HepG2 (cell line): ENCODE measurements around the gene CRY1. TPM values are rescaled to one million over a fixed set of nuclear protein-coding genes. Genes with fewer than 3 reads are reported as not detected.

ENCODE experiments used
- ZBTB40 ChIP-seq, 2 experiments: fragments of 450-650 bp in 1 of 2; sonication (generic) in 1 of 2; formaldehyde crosslinking in 1 of 2; IDR thresholded peaks; 2 replicates each; pipeline versions ENCODE4 v1.6.1 to v1.8.0; 2016 to 2022; ENCODE audit warnings: antibody characterized with exemption in 1 of 2, mild to moderate bottlenecking in 1 of 2, missing genetic modification reagents in 1 of 2
- ZNF546 ChIP-seq: sonication (generic); formaldehyde crosslinking; conservative IDR thresholded peaks from 2 replicates; pipeline ENCODE4 v1.8.1; 2023; ENCODE audit warnings: mild to moderate bottlenecking, missing genetic modification reagents
- polyA plus RNA-seq, 8 experiments: library from polyadenylated mRNA; depleted of rRNA in 3 of 8; stranded (reverse) in 7 of 8; unstranded in 1 of 8; fragments of >200 nt; fragmentation: Illumina TruSeq in 4 of 8; extraction: Trizol in 4 of 8; gene quantifications; 2 replicates each; pipeline versions ENCODE4 v1.2.1 to v1.2.3, GENCODE V29; 2011 to 2016; ENCODE audit warnings: low read depth in 4 of 8, missing spikeins in 1 of 8, mixed read lengths in 1 of 8; ENCODE audit not compliant: insufficient read depth in 1 of 8
- total RNA-seq, 5 experiments: library from RNA; depleted of rRNA; stranded (reverse); fragments of >200 nt; fragmentation: Illumina TruSeq; extraction: Trizol; gene quantifications; 2 replicates each; pipeline ENCODE4 v1.2.3, GENCODE V29; 2016; ENCODE audit warnings: low read depth in 1 of 5

The CRY1 gene
- total and polyA plus RNA-seq, 2 of the 13 experiments (the other 11 are each of a cell fraction or from before 2014, with no cell fraction given): 11.4 to 13.9 TPM

DNA sequence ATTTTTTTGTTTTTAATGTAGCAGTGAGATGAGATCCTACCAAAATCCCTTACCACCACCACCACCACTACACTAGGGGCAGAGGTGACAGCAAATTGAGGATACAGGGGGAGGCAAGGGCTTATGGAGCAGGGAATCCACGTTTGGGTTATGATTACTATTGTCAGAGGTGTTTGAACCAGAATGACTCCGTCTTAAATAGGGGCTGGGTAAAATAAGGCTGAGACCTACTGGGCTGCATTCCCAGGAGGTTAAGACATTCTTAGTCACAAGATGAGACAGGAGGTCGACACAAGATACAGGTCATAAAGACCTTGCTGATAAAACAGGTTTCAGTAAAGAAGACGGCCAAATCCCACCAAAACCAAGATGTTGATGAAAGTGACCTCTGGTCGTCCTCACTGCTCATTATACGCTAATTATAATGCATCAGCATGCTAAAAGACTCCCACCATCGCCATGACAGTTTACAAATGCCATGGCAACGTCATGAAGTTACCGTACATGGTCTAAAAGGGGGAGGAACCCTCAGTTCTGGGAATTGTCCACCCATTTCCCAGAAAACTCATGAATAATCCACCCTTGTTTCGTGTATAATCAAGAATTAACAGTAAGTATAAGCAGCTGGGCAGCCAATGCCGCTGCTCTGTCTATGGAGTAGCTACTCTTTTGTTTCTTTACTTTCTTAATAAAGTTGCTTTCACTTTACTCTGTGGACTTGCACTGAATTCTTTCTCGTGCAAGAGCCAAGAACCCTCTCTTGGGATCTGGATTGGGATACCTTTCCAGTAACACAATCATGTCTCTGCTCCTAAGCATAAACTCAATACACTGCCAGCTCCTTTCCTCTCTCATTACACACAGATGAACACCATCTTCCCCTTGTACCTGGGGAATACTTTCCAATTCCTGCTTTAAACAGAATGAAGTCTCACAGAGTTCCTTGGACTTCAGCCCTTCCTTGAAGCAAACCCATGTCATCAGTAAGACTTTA lies 16.7 kb upstream of the CRY1 start (continued):
- no peak for TF ChIP-seq ZBTB40 (IDR thresholded peaks at IDR 0.05)
- no peak for TF ChIP-seq ZBTB40 (CRISPR knock-in tag; IDR thresholded peaks at IDR 0.05)
- no peak for TF ChIP-seq ZNF546 (CRISPR knock-in tag)
- TF ChIP-seq, all 625 proteins: peak for 1
